ENCODE results near the gene ANKRD10.

DNA sequence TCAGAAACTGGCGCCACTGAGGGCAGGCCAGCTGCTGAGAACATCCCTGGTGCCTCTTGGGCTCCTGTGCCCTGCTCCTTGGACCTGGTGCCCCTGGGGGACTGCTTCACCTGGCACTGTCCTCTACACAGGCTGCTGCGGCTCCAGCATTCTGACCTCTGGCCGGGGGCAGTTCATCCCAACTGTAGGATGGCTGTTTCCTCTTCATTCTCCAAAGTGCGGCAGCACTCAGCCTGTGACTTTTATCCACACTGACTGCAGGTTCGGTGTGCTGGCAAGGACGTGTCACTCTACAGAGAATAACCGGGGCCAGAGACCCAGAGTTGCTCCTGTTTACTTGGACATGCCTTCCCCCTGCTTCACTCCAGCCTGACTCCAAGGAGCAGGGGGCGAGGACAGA, 7.6 kb upstream of the ANKRD10 start:
- TF ChIP-seq EZH2phosphoT487 (IDR thresholded peaks at IDR 0.05; ENCODE audit: insufficient read depth, low read depth) (no peak), EZH2 (IDR thresholded peaks at IDR 0.05; ENCODE audit: insufficient read depth, poor library complexity, severe bottlenecking) (no peak)
